AG08396 (cell line): ENCODE results near the gene PRPS1.
"Not testable (repeated sequence)": the region's sequence is repeated elsewhere in the genome, so short reads cannot be mapped to it uniquely, and the experiment has no call there.

Experiments used
- DNase-seq: peaks from one replicate; pipeline ENCODE4 v3.0.0; 2012; ENCODE audit warnings: low spot score, mixed read lengths

Gene PRPS1

DNA sequence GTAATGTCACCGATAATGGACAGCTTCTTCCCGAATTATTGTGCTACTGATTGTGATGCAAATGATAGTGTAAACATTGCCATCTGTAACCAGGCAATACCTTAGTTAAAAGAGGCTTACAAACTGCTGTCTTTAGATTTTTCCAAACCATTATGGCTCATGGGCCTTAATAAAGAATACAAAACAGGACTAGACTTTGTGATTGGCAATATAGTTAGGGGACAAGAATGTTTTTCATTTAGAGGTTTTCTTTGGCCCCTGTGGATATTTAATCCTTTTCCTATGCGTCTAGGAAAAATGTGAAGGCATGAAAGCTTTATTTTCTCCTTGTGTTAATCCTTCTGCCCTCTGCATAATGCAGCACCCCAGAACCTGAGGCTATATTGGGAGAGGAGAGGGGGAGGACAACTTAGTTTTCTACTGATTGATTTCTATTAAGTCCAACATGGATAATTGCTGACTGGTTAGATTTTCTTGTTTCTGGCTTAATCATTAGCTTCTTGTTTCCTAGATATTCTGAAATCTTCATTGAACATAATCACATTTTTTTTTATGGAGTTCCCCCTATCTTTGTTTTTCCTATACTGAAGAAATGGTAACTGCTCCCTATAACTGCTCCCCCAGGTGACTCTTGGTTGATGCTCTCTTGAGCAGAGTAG lies 1.9 kb downstream of the PRPS1 start:
- no peak for DNase-seq

DNA sequence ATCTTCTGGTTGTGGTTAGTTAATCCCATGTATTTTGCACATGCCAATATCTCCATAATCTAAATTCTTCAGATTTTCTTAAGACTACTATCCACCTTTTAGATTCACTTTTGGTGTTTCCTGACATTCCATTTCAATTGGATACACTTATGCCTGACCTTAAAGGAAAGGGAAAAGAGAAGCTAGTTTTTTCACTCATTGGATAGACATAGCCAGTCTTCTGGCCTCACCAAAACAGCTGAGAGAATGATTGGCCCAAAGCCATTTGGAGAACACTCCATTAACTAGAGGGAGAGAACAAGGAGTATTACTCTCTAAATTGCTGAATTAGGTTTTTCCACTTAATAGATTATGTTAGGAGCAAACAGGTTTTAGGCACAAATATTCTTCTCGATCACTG lies 4.0 kb downstream of the PRPS1 start:
- DNase-seq, result no peak

DNA sequence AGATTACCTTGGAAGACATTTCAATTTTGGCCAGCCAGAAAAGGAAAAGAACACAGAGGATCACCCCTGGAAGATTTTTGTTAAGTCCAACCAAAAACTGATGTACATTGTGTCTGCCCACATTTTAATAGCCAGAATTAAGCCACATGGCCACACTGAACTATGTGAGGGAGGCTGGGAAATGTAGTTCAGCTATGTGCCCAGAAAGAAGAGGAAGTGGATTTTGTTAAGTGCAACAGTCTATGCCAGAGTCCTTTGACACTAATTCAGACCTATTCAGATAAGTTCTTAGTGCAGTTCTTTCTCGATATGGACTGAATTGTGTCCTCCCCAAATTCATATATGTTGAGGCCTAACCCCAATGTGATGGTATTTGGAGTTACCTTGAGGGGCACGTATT lies 18.4 kb downstream of the PRPS1 start:
- DNase-seq, result no peak

DNA sequence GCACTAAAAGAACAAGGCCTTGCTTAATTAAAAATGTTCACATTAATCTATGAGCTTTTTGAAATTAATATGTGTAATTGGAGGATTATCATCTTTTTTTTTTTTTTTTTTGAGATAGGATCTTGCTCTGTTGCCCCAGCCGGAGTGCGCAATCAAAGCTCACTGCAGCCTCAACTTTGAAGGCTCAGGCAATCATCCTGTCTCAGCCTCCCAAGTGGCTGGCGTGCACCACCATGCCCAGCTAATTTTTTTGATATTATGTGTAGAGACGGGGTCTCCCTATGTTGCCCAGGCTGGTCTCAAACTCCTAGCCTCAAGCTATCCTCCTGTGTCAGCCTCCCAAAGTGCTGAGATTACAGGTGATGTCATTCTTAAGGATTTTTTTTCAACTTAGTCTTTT lies 20.0 kb downstream of the PRPS1 start:
- no peak for DNase-seq

DNA sequence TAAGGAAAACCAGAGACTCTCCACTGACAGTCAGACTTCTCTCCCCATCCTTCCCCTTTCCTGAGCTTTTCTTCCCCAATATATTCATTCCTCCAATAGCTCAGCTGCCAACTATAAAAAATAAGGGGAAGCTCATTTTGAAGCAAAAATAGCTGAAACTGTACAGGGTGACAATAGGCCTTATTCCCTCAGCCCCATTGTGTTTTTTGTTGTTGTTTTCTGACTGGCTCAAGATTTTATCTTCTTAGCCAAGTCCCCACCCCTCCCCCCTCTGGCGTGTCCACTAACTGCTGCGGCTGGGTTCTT lies 26.2 kb downstream of the PRPS1 start:
- no peak for DNase-seq

DNA sequence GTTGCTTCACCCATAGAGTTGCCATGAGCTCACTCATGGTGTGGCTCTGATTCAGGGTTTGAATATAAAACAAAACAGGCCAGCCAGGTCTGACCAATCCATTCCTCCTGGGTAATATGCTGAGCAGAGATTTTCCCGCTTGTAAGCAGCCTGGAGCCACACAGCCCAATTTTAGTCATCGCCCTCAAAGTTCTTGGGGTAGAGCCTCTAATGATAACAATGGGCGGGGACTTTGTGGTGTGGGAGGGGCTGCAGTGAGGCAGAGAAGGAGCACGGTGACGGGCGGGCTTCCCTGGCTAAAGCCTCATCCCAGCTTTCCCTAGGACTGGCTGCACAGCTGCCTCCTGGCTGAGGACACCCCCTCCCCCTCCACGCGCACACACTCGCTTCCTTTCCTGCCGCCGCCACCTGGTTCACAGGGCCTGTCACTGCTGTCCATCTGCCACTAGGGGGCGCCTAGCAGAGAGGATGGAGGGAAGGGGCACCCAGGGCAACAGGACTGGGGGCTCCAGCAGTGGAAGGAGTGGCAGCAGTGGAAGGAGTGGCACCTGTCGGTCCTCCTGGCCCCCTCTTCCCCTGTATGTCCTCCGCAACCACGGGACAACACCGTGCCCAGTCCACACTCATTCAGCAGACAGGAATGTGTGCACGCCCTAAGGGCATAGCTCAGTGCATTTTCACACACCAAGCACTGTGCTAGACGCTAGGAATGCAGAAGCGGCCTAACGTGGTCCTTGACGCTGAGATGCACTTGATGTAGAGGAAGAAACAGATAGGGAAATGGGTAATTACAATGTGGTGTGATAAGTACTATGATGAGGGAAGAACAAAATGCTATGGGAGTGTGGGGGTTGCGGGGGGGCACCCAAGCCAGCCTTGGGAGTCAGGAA lies 26.8 kb downstream of the PRPS1 start:
- peak; percentile 51 for DNase-seq

DNA sequence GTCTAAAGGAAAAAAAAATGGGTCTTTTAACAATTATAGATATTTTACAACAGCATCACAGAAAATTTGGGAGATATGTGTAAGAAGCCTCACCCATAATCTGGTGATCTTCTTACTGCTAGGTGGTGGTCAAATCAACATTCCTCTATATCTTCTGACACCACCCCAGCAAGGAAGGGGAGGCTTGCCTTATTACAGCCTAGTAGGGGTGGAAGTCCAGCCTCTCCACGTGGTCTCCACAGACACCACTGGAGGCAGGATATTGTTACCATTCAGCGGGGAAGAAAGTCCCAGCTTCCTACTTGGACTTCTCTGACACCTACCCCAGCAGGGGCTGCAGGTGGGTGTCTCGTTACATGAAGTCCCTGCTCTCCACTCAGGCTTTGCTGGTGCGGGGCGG lies 28.7 kb downstream of the PRPS1 start:
- DNase-seq, result no peak

DNA sequence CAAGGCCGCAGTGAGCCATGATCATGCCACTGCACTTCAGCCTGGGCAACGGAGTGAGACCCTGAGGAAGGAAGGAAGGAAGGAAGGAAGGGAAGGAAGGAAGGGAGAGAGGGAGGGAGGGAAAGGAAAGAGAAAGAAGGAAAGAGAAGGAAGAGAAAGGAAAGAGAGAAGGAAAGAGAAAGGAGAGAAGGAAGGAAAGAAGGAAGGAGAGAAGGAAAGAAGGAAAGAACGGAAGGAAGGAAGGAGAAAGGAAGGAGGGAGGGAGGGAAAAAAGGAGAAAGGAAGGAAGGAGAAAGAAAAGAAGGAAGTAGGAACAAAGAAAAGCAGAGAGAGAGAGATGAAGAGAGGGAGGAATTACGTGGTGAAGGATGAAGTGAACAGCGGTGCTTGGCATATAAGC lies 30.4 kb downstream of the PRPS1 start:
- no peak for DNase-seq

DNA sequence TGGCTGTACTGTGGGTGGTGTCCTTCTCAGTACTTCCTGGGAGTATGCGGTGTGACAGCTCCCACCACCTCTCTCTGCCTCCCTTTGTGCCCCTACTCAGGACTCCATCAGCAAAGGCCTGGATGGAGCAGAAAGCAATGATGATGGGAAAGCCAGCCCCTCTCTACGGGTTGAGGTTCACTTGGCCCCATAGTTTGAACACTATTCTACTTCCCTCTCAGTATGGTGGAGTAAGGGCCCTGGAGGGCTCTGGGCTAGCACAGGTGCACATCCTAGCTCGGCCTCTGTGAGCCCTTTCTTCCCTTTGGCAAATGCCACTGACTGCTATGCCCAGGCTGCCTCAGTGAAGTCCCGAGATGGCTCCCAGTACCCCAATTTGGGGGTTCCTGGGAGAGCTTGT lies 31.0 kb downstream of the PRPS1 start:
- DNase-seq, result no peak

DNA sequence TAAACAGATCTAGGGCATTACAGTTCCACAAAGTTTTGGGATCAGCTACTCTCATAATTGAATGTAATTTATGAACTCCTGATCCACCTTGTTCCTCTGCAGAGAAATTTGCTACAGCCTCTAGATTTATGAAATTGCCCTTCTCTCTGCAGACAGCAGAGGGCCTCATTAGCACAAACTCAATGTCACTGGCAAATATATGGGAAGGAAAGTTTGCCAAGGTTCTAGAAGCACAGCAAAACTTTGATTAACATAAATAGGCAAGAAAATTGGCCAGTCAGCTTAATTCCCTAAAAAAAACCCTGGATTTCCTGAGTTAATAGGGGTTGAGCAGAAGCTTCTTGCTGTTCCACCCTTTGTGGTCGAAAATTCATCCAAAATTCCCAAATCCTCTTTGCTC lies 31.5 kb downstream of the PRPS1 start:
- peak; percentile 40 for DNase-seq

DNA sequence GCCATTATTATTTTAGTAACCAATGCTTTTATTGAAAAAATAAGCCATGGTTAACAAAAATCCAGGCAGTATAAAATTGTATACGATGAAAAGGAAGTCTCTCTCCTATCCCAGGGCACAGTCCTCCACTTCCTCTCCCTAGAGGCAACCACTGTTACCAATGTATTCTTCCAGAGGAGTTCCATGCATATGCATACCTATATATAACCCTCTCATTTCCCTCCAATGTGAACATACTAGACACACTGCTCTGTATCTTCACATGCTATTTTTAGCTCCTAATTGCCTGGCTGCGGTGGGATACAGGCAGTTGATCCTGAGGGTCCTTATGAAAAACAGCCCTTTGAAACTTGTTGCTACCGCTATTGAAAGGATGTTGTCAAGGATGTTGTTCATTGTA lies 33.8 kb downstream of the PRPS1 start:
- no peak for DNase-seq

DNA sequence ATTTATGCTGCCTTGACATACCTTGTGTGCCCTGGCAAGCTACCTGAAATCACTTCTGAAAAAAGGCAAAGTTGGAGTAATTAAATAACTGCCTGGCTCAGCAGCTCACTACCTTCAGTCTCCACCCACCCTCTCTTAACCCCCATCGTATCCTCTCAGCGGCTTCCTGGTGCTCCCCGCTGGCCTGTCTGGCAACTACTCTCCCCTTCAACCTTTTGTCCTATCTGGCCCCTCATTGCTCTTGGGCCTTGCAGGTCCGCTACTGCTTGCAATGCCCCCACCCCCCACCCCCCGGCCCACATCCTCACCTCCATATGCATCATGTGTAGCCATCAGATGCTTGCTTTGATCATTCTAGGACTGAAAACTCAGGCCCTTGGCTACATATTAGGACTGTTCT lies 34.5 kb downstream of the PRPS1 start:
- no peak for DNase-seq

DNA sequence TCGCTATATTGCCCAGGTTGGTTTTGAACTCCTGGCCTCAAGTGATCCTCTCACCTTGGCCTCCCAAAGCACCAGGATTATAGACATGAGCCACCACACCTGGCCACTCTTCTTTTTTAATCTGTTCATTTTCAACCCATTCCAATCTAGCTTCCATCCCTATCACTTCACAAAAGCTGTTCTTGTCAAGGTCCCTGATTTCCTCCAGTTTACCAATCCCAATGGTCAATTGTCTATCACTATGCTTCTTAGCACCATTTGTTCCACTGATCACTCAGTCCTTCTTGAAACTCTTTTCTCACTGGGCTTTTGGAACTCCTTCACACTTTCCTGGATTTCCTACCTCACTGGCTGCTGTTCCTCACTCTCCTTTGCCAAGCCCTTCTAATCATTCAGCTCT lies 38.6 kb downstream of the PRPS1 start:
- DNase-seq, result no peak

DNA sequence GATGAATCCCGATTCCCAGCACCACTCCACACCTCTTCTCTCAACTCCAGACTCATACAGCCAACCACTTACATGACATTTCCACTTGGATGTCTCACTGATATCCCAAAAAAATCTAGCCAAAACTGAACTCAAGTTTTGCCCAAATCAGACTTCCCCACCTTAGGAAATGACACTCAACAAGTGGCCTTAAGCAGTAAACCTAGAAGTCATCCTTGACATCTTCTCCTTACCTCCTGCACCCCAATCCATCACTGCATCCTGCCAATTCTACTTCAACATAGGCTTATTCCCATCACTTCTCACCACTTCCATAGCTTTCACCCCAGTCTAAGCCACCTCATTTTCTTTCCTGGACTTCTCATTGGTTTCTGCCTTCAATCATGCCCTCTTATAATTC lies 39.1 kb downstream of the PRPS1 start:
- DNase-seq, result no peak

DNA sequence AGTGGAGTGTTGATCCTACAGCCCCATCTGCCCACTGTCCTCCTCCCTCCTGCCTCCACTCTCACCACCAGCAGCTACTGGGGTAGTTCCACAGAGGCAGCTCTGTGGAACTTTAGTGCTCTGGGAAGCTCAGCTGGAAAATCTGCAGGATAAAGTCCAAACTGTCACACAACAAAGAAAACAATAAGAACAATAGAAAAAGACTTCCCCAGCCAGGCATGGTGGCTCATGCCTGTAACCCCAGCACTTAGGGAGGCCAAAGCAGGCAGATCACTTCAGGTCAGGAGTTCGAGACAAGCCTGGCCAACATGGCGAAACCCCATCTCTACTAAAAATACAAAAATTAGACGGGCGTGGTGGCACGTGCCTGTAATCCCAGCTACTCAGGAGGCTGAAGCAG lies 40.4 kb downstream of the PRPS1 start:
- DNase-seq, result not testable (repeated sequence)

DNA sequence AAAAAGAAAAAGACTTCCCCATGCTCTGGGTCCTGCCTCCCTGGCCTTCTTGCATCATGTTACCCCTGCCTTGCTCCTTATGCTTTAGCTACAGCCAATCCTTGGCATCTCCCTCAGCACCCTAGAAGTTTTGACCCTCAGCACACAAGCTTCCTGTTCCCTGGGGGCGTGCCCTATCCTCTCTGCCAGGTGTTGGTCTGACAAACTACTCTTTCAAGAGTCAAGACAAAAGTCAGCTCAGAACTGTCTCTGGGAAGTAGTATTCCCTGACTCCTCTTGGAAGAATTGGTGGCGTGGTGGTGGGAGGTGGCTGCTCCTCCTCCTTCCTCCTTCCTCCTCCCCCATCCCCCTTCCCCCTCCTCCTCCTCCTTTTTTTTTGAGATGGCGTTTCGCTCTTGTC lies 41.0 kb downstream of the PRPS1 start:
- no peak for DNase-seq

DNA sequence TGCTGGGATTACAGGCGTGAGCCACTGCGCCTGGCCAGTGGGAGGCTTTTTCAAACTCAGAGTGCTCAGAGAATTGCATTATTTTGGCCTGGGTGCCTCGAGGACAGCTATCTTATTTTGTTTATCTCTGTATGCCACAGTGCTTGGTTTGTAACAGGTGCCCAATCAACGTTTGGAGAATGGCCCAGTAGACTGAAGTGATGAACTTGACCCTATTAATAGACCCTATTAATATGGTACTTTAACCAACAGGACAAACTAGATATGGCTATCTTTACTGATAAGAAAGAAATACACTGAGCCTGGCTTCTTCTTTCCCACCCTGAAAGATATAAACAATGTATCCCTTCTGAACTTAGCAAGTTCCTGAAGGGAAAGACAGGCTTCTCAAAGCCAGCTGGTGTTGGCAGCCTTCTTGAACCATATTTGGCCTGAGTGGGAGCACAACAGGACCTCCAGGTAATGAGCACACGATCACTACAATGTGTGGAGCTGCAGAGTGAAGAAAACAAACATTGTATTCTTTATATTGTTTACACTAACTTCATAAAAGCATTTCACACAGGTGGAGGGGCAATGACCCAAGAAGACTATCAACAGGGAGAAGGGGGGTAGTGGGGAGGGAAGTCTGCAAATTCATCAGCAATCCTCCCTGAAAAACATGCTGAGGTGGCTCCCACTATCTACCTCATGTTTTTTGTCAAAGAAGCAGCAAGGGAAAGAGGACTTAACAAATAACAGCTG lies 41.7 kb downstream of the PRPS1 start:
- DNase-seq, result no peak

DNA sequence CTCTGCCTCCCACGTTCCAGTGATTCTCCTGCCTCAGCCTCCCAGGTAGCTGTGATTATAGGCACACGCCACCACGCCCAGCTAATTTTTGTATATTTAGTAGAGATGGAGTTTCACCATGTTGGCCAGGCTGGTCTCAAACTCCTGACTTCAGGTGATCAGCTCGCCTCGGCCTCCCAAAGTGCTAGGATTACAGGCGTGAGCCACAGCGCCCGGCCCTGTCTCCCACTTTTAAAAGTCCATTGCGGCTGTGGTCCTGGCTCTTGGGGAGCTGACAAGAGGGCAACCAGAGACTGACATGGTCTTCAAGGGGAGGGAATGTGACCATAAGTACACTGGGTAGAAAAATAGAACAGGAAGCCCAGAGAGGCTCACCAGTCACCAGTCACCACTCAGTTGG lies 42.9 kb downstream of the PRPS1 start:
- not testable (repeated sequence) for DNase-seq

DNA sequence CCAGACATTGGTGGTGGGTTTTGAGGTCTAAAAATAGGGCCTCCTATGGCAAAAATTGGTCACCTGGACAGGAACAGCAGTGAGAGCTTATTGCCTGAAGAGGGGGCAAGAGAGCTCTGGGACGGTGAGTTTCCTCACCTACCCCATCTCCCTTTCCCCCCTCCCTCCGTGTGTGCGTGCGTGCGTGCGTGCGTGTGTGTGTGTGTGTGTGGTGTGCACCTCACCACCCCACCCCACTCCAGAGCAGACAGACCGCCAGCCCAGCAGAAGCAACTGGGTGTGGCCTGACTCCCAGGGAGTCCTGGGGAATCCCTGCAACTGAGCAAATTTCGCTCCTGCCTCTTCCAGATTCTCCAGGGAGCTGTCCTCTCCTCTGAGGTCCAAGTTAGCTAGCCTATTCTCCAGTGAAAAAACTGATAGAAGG lies 44.7 kb downstream of the PRPS1 start:
- DNase-seq, result no peak

DNA sequence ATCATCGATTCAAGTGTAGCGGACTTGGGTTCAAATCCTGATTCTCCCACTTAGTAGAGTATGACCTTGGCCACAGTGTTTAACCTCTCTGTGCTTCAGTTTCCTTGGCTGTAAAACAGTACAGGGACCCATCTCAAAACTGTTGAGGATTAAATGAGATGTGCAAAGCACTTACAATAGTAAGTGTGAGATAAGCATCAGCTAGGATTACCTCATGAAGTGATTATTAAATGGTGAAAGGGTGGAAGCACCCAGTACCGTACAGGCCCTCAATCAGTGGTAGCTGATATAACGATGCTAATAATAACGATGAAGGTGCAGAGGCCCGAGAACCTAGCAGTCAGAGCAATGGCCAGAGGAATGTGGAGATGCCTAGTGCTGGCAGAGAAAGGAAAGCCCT lies 45.1 kb downstream of the PRPS1 start:
- DNase-seq, result no peak

DNA sequence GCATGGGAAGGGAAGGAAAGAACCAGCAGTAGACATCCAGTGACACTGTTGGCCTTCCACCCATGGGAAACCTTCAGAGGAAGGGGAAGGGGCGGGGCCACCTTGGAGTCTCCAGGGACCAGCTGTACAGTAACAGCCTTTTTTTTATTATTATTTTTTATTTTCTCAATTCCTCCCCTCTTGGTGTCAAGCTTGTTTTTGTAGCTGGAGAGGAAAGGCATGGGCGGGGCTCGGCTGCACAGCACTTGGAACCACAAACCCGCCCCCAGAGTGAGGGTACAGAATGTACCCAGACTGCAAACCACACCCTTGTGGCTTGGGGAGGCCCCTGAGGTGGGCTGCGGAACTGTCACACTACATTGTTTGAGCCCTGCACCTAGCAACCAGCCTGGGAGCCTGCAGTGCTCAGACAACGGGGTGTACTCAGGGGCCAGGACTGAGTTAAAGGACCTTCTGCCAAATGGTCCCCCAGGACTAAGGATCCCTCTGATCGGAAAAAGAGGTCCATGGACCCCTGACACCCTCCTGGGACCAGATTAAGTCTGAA lies 45.7 kb downstream of the PRPS1 start:
- DNase-seq, result no peak

DNA sequence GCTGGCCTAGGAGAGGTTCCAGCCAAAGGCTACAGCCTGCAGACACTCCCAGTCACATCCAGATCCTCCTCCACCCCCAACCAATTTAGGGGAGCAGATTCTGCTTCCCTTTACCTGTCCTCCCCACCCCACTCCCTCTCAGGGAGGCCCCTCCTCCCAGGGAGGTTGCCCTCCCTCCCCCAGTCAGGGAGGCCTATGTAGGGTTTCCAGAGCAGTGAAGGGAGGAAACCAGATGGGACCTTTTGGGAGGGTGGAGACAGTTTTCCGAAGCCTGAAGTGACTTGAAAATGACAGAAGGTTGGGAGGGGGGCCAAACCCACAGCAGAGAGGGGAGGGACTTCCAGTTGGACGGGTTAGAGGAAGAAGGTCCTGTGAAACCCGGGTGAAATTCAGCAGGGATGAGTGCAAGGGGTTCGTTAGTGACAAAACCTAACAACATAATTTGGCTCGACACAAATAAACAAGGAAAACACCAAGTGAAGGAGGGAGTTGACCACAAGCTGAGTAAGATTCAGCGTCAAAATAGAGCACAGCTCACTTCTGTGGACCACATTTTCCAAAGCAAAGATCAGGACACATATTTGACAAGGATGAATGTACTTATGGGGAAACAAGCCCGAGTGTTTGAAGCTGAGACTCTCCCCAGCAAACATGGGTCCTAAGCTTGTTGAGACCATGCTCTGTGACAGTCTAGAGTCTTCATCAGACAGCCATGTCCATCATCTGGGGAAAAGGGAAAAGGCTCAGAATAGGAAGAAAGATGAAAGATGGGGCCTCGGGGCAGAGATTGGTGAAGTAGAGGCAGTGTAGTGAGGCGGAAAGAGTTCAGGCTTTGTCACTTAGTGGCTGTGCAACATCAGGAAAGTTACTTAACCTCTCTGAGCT lies 46.4 kb downstream of the PRPS1 start:
- no peak for DNase-seq
